Measurements from ENCODE around the gene FAM219A.
"Not testable (repeated sequence)": the region's sequence is repeated elsewhere in the genome, so short reads cannot be mapped to it uniquely, and the experiment has no call there.

The FAM219A gene

DNA sequence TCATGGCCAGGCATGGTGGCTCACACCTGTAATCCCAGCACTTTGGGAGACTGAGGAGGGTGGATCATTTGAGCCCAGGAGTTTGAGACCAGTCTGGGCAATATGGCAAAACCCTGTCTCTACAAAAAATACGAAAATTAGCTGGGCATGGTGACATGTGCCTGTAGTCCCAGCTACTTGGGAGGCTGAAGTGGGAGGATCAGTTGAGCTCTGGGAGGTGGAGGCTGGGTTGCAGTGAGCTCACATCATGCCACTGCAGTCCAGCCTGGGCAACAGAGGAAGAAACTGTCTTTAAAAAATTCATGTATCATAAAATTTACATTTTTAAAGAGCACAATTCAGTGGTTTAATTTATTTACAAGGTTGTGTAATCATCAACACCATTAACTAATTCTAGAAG, 105.4 kb downstream of the FAM219A start:
- not testable (repeated sequence) for DNase-seq

DNA sequence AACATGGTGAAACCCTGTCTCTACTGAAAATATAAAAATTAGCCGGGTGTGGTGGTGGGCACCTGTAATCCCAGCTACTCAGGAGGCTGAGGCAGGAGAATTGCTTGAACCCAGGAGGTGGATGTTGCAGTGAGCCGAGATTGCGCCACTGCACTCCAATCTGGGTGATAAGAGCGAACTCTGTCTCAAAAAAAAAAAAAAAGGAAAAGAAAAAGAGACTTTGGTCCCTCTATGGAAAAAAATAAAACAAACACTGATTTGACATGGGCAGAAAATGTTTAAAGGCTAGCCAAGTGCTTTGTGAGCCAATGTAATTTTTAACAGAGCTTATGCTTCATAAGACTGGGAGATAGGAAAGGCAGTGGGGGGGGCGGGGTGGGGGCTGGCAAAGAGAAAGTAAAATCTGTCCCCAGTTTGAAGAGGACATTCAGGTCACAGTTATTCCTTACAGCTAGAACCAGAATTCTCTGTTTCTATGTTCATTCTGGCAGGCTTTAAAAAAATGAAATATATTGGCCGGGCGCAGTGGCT, 106.2 kb downstream of the FAM219A start:
- not testable (repeated sequence) for DNase-seq

DNA sequence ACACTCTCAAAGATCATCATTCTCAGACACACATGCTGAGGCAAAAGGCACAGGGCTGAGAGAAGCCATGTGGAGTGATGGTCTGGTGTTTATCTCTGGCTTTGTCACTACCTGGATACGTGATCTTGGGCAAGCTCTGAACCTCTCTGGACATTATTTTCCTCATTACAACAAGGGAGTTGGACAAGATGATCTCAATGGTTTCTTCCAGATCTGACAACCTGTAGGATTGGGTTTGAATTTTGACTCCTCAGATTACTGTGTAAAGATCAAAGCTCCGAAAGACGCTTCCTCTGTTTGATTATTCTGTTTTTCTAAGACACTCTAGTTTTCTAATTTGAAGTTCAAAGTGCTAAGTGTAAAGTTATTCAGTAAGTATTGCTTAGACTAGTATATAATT, 109.0 kb downstream of the FAM219A start:
- no peak for DNase-seq

All from amygdala (tissue), 56 donors.